WTC11 (cell line): ENCODE measurements around the gene FIGNL2. TPM values are rescaled to one million over a fixed set of nuclear protein-coding genes. Genes with fewer than 3 reads are reported as not detected.

Experiments used
- ATAC-seq: fragments of 200-7000 bp; cut with Tn5 transposase; 2 replicates; pipeline ENCODE4 v1.10.0; 2021; ENCODE audit warnings: mild to moderate bottlenecking, moderate library complexity
- CTCF ChIA-PET: fragments of 300-600 bp; sonication (Branson Sonifier 250); formaldehyde crosslinking; loops from one replicate; lab custom pipeline; 2021; ENCODE audit warnings: antibody characterized with exemption; lab: Charles Lee
- POLR2A ChIA-PET: fragments of 350-600 bp; sonication (Branson Sonifier 250); formaldehyde crosslinking; loops from one replicate; lab custom pipeline; 2021; ENCODE audit warnings: antibody characterized with exemption; lab: Charles Lee
- DNase-seq: peaks from one replicate; pipeline ENCODE4 v3.0.0; 2021; ENCODE audit warnings: low spot score
- H3K27ac Mint-ChIP-seq: 2 replicates; pipeline ENCODE4 v1.8.0; 2021; ENCODE audit warnings: mixed read lengths
- H3K27me3 Mint-ChIP-seq: 2 replicates; pipeline ENCODE4 v1.8.0; 2021; ENCODE audit warnings: low read depth, mild to moderate bottlenecking, moderate library complexity, mixed read lengths
- H3K36me3 Mint-ChIP-seq: 2 replicates; pipeline ENCODE4 v1.8.0; 2021; ENCODE audit warnings: mixed read lengths
- H3K4me1 Mint-ChIP-seq: 2 replicates; pipeline ENCODE4 v1.8.0; 2022; ENCODE audit warnings: mixed read lengths
- H3K4me3 Mint-ChIP-seq: 2 replicates; pipeline ENCODE4 v1.8.0; 2021; ENCODE audit warnings: mild to moderate bottlenecking, moderate library complexity, mixed read lengths
- H3K9me3 Mint-ChIP-seq: 2 replicates; pipeline ENCODE4 v1.8.0; 2021; ENCODE audit warnings: mixed read lengths
- CREM ChIP-seq: sonication (generic); formaldehyde crosslinking; IDR thresholded peaks from 2 replicates; pipeline ENCODE4 v1.8.1; 2022; ENCODE audit warnings: mild to moderate bottlenecking, missing genetic modification reagents, moderate library complexity
- ELF4 ChIP-seq: sonication (generic); formaldehyde crosslinking; IDR thresholded peaks from 2 replicates; pipeline ENCODE4 v1.8.1; 2022; ENCODE audit warnings: low read depth, mild to moderate bottlenecking, moderate library complexity, missing genetic modification reagents
- ETV6 ChIP-seq: sonication (generic); formaldehyde crosslinking; IDR thresholded peaks from 2 replicates; pipeline ENCODE4 v1.8.1; 2022; ENCODE audit warnings: mild to moderate bottlenecking, missing genetic modification reagents
- FOXP1 ChIP-seq: sonication (generic); formaldehyde crosslinking; IDR thresholded peaks from 2 replicates; pipeline ENCODE4 v1.8.0; 2022; ENCODE audit warnings: missing genetic modification reagents, mild to moderate bottlenecking, moderate library complexity, borderline replicate concordance
- MXD4 ChIP-seq: fragments of 250-450 bp; sonication (Bioruptor Pico); IDR thresholded peaks from 2 replicates; pipeline ENCODE4 v1.8.0; 2021; ENCODE audit warnings: mild to moderate bottlenecking, moderate library complexity, borderline replicate concordance
- MYBL2 ChIP-seq: sonication (generic); formaldehyde crosslinking; IDR thresholded peaks from 2 replicates; pipeline ENCODE4 v1.8.1; 2023; ENCODE audit warnings: mild to moderate bottlenecking, moderate library complexity, missing genetic modification reagents
- NFYB ChIP-seq: sonication (generic); formaldehyde crosslinking; conservative IDR thresholded peaks from 2 replicates; pipeline ENCODE4 v1.8.0; 2022; ENCODE audit warnings: low read depth, missing genetic modification reagents
- NR2C2 ChIP-seq: sonication (generic); formaldehyde crosslinking; IDR thresholded peaks from 2 replicates; pipeline ENCODE4 v1.8.0; 2022; ENCODE audit warnings: mild to moderate bottlenecking, missing genetic modification reagents
- PRRX2 ChIP-seq: fragments of 250-450 bp; sonication (Bioruptor Pico); IDR thresholded peaks from 2 replicates; pipeline ENCODE4 v1.8.0; 2021; ENCODE audit warnings: mild to moderate bottlenecking
- SMAD3 ChIP-seq: sonication (generic); formaldehyde crosslinking; IDR thresholded peaks from 2 replicates; pipeline ENCODE4 v1.8.0; 2022; ENCODE audit warnings: missing genetic modification reagents, mild to moderate bottlenecking, borderline replicate concordance
- ZNF121 ChIP-seq: sonication (generic); formaldehyde crosslinking; IDR thresholded peaks from 2 replicates; pipeline ENCODE4 v1.8.0; 2023; ENCODE audit warnings: missing genetic modification reagents
- ZNF396 ChIP-seq: fragments of 250-450 bp; sonication (Bioruptor Pico); IDR thresholded peaks from 2 replicates; pipeline ENCODE4 v1.8.0; 2021; ENCODE audit warnings: mild to moderate bottlenecking, moderate library complexity, borderline replicate concordance
- ZNF671 ChIP-seq: fragments of 250-450 bp; sonication (Bioruptor Pico); IDR thresholded peaks from 2 replicates; pipeline ENCODE4 v1.8.0; 2021; ENCODE audit warnings: mild to moderate bottlenecking
- total RNA-seq: library from RNA; stranded (reverse); gene quantifications from 3 replicates; pipeline ENCODE4 v1.2.3, GENCODE V29; 2021
- TF ChIP-seq, protein P1 (sequence below): sonication (generic); formaldehyde crosslinking; IDR thresholded peaks from 2 replicates; pipeline ENCODE4 v1.8.1; 2023; ENCODE audit warnings: mild to moderate bottlenecking, missing genetic modification reagents, borderline replicate concordance
- TF ChIP-seq, protein P2 (sequence below): sonication (generic); formaldehyde crosslinking; IDR thresholded peaks from 2 replicates; pipeline ENCODE4 v1.8.0; 2022; ENCODE audit warnings: mild to moderate bottlenecking, missing genetic modification reagents
- TF ChIP-seq, protein P3 (sequence below): fragments of 250-450 bp; sonication (Bioruptor Pico); conservative IDR thresholded peaks from 2 replicates; pipeline ENCODE4 v1.9.0; 2021; ENCODE audit warnings: mild to moderate bottlenecking
- TF ChIP-seq, protein P4 (sequence below): sonication (generic); formaldehyde crosslinking; IDR thresholded peaks from 2 replicates; pipeline ENCODE4 v1.8.1; 2022; ENCODE audit warnings: low read depth, mild to moderate bottlenecking, moderate library complexity, missing genetic modification reagents, borderline replicate concordance
- TF ChIP-seq, protein P5 (sequence below): fragments of 250-450 bp; sonication (Bioruptor Pico); IDR thresholded peaks from 2 replicates; pipeline ENCODE4 v1.9.0; 2021; ENCODE audit warnings: mild to moderate bottlenecking, borderline replicate concordance

Gene FIGNL2
- total RNA-seq, 1 experiment from 2014 or later = 9.9 TPM

DNA sequence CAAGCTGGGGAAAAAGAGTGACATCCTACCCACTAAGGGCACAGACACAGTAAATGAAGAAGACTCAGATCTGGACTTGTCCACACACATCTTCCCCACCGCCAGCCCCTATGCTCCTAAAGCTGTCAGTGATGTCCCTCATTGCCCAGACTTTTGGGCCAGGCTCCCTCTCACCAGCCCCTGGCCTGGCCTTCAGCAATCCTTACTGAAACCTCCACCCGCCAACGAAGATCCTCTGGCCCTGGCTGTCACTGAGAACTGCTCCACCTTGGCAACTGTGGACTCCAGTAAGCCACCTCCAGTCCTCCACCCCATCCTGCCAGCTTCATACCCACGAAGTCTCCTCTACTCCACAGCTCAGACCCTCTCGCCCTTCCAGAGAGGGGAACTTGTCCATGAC is 23.3 kb downstream of the FIGNL2 start (continued):
- TF ChIP-seq, protein P1, sequence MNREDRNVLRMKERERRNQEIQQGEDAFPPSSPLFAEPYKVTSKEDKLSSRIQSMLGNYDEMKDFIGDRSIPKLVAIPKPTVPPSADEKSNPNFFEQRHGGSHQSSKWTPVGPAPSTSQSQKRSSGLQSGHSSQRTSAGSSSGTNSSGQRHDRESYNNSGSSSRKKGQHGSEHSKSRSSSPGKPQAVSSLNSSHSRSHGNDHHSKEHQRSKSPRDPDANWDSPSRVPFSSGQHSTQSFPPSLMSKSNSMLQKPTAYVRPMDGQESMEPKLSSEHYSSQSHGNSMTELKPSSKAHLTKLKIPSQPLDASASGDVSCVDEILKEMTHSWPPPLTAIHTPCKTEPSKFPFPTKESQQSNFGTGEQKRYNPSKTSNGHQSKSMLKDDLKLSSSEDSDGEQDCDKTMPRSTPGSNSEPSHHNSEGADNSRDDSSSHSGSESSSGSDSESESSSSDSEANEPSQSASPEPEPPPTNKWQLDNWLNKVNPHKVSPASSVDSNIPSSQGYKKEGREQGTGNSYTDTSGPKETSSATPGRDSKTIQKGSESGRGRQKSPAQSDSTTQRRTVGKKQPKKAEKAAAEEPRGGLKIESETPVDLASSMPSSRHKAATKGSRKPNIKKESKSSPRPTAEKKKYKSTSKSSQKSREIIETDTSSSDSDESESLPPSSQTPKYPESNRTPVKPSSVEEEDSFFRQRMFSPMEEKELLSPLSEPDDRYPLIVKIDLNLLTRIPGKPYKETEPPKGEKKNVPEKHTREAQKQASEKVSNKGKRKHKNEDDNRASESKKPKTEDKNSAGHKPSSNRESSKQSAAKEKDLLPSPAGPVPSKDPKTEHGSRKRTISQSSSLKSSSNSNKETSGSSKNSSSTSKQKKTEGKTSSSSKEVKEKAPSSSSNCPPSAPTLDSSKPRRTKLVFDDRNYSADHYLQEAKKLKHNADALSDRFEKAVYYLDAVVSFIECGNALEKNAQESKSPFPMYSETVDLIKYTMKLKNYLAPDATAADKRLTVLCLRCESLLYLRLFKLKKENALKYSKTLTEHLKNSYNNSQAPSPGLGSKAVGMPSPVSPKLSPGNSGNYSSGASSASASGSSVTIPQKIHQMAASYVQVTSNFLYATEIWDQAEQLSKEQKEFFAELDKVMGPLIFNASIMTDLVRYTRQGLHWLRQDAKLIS (CRISPR knock-in tag) = no peak
- TF ChIP-seq, protein P2, sequence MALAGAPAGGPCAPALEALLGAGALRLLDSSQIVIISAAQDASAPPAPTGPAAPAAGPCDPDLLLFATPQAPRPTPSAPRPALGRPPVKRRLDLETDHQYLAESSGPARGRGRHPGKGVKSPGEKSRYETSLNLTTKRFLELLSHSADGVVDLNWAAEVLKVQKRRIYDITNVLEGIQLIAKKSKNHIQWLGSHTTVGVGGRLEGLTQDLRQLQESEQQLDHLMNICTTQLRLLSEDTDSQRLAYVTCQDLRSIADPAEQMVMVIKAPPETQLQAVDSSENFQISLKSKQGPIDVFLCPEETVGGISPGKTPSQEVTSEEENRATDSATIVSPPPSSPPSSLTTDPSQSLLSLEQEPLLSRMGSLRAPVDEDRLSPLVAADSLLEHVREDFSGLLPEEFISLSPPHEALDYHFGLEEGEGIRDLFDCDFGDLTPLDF (CRISPR knock-in tag) = no peak

DNA sequence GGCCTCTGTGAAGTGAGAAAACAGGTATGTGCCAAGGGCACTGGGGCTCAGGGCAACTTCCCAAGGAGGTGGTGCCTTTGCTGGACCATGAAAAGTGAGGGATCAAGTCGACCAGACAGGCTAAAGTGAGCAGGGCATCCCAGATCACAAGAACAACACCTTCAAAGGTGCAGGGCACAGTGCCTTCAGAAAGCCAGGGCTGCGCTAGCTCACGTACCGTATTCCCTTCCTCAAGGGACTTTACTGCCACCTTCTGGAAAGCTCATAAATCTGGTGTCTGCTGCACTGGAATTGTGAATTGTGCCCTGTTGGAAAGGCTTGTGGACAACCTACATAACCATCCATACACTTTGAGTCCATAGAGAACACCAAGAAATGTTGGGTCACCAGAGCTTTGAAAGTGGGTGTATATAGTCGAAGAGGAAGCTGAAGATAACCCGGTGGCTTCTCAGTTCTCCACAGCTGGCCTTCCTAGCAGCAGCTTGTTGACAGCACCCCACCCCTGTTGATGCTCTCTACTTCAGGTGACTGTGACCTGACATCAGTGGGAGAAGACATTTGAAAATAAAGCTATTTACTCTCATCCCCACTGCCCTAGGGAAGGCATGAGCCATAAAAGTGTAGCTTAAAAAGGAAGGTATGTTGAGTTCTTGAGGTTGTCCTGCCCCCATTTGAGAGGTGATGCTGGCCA is 24.5 kb downstream of the FIGNL2 start:
- ChIA-PET CTCF (interaction anchor here (0.6 to 4.6 kb wide), 37 partner anchors 9 to 403 kb away, joined by 3 to 67 read pairs (median 6); partner anchors contain the start of genes ANKRD33 and FIGNL2), POLR2A (interaction anchor here (1.4 kb wide), 1 partner anchor 11 kb away, joined by 3 read pairs; no protein-coding TSS in a partner anchor)
- no peak overlapping the region; the same call in 1 of the 2 replicates for H3K4me3 Mint-ChIP-seq
- ATAC-seq (peak; percentile 31), DNase-seq (no peak)
- TF ChIP-seq ZNF396 (CRISPR knock-in tag) (no peak), ETV6 (CRISPR knock-in tag) (0 out of 2 replicates have a peak, but pooled peaks have one; percentile 19), NR2C2 (CRISPR knock-in tag) (no peak)
- TF ChIP-seq, protein P3, sequence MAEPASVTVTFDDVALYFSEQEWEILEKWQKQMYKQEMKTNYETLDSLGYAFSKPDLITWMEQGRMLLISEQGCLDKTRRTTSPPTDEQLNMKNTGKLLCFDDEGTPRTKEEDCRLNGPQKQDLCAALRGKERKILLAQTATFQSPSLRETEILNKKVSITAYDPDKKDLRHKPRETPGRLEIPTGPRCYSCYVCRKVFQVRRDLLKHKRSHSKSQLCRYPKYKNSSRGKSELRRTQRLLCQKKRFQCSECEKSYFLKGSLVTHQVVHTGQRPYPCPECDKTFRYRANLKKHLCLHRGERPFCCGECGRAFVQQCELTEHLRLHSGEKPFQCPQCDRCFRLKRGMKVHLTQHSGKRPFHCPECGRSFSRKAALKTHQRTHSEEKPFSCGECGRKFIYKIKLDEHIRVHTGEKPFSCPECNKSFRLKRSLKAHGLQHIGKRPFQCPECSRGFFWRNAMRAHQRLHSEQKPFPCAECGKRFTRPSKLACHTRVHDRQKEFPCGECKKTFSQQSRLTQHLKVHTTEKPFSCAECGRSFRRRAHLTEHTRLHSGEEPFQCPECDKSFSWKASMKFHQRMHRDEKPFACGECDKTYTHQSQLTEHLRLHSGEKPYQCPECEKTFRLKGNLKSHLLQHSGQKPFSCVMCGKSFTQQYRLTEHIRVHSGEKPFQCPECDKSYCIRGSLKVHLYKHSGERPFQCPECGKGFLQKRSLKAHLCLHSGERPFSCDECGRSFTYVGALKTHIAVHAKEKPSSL (CRISPR knock-in tag) = no peak
- H3K4me1 Mint-ChIP-seq = peaks cover 33% of the 10 kb centered on the region
- H3K27ac Mint-ChIP-seq = no peak overlapping the region
- no peaks in the 10 kb centered on the region for H3K36me3 Mint-ChIP-seq
- H3K9me3 Mint-ChIP-seq = no peaks in the 10 kb centered on the region
- peaks cover 23% of the 10 kb centered on the region for H3K27me3 Mint-ChIP-seq

DNA sequence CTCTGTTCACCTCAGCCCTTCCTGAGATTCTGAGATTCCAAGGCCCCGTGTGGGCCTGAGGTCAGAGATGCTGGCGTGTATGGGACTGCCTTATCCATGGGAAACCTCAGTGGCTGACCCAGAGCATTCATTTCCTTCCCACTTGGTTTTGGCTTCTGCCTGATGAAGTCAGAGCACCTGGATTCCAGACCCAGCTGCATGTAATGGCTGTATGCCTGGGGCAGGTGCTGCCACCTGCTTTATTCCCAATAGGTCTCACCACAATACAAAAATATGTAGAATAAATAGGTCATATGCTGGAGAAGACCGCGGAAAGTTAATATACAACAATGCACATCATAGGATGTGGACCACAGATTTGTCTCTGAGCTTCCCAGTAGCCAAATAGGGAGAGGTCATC is 25.6 kb downstream of the FIGNL2 start:
- peaks cover 22% of the 10 kb centered on the region for H3K4me1 Mint-ChIP-seq
- H3K27me3 Mint-ChIP-seq = peaks cover 30% of the 10 kb centered on the region
- H3K4me3 Mint-ChIP-seq = peak overlapping the region; percentile 61
- TF ChIP-seq SMAD3 (CRISPR knock-in tag) = no peak
- TF ChIP-seq, protein P4, sequence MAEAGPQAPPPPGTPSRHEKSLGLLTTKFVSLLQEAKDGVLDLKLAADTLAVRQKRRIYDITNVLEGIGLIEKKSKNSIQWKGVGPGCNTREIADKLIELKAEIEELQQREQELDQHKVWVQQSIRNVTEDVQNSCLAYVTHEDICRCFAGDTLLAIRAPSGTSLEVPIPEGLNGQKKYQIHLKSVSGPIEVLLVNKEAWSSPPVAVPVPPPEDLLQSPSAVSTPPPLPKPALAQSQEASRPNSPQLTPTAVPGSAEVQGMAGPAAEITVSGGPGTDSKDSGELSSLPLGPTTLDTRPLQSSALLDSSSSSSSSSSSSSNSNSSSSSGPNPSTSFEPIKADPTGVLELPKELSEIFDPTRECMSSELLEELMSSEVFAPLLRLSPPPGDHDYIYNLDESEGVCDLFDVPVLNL = no peak
- TF ChIP-seq ELF4 = no peak
- no peak for TF ChIP-seq CREM (CRISPR knock-in tag)
- no peak for TF ChIP-seq FOXP1 (CRISPR knock-in tag)
- TF ChIP-seq PRRX2 (CRISPR knock-in tag) = no peak
- TF ChIP-seq MYBL2 = no peak
- TF ChIP-seq ZNF671 (CRISPR knock-in tag) = no peak
- TF ChIP-seq MXD4 (CRISPR knock-in tag) = no peak
- no peak for TF ChIP-seq NFYB
- TF ChIP-seq ZNF121 (CRISPR knock-in tag) = no peak
- TF ChIP-seq, protein P5, sequence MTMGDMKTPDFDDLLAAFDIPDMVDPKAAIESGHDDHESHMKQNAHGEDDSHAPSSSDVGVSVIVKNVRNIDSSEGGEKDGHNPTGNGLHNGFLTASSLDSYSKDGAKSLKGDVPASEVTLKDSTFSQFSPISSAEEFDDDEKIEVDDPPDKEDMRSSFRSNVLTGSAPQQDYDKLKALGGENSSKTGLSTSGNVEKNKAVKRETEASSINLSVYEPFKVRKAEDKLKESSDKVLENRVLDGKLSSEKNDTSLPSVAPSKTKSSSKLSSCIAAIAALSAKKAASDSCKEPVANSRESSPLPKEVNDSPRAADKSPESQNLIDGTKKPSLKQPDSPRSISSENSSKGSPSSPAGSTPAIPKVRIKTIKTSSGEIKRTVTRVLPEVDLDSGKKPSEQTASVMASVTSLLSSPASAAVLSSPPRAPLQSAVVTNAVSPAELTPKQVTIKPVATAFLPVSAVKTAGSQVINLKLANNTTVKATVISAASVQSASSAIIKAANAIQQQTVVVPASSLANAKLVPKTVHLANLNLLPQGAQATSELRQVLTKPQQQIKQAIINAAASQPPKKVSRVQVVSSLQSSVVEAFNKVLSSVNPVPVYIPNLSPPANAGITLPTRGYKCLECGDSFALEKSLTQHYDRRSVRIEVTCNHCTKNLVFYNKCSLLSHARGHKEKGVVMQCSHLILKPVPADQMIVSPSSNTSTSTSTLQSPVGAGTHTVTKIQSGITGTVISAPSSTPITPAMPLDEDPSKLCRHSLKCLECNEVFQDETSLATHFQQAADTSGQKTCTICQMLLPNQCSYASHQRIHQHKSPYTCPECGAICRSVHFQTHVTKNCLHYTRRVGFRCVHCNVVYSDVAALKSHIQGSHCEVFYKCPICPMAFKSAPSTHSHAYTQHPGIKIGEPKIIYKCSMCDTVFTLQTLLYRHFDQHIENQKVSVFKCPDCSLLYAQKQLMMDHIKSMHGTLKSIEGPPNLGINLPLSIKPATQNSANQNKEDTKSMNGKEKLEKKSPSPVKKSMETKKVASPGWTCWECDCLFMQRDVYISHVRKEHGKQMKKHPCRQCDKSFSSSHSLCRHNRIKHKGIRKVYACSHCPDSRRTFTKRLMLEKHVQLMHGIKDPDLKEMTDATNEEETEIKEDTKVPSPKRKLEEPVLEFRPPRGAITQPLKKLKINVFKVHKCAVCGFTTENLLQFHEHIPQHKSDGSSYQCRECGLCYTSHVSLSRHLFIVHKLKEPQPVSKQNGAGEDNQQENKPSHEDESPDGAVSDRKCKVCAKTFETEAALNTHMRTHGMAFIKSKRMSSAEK = no peak

More for the DNA sequence above, 25.6 kb downstream of the FIGNL2 start:
- no peak for DNase-seq
- no peak for ATAC-seq
- CTCF ChIA-PET = interaction anchor here (1.0 to 4.6 kb wide), 11 partner anchors 9 to 402 kb away, joined by 3 to 67 read pairs (median 10); no protein-coding TSS in a partner anchor
- no peaks in the 10 kb centered on the region for H3K9me3 Mint-ChIP-seq
- no peaks in the 10 kb centered on the region for H3K36me3 Mint-ChIP-seq
- POLR2A ChIA-PET = no interaction called here
- H3K27ac Mint-ChIP-seq = no peak overlapping the region
